H54 (cell line): Measurements from ENCODE around the gene MAL.

ENCODE experiments used
- DNase-seq: peaks from one replicate; pipeline ENCODE4 v3.0.0; 2011; ENCODE audit warnings: low spot score, mixed read lengths; ENCODE audit not compliant: insufficient read length
- FAIRE-seq: peaks from 3 replicates; lab custom pipeline; 2011; peaks lifted over from hg19 to GRCh38; lab: Jason Lieb, UNC
- POLR2A ChIP-seq: IDR thresholded peaks from 2 replicates; pipeline ENCODE4 v1.6.1; 2011; ENCODE audit warnings: low read depth, mild to moderate bottlenecking, low read length

MAL gene

GRCh38 chr2:95017071-95017501 is 8.4 kb upstream of the MAL start:
- TF ChIP-seq POLR2A = no peak
- DNase-seq (no peak), FAIRE-seq (no peak)

GRCh38 chr2:95017836-95018235 is 7.7 kb upstream of the MAL start:
- FAIRE-seq (no peak), DNase-seq (no peak)
- no peak for TF ChIP-seq POLR2A

DNA sequence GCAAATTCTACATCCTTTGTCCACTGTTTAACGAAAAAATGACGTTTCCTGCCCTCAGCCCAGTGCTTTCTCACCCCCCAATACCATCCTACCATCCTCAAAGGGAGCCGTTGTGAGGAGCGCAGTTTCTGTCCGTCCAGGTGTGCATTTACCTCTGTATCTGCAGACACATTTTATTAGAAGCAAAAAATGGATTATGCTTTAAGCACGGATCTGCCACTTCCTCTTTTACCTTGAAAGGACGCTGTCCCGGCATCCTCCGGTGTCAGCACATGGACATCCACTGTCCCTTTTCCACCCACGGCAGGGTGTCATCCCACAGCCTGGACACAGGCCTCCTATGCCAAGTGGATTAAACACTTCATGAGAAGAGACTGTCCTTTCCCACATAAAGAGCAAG is 7.2 kb upstream of the MAL start:
- FAIRE-seq (no peak), DNase-seq (no peak)
- TF ChIP-seq POLR2A = no peak

- FAIRE-seq (no peak), DNase-seq (no peak)
- no peak for TF ChIP-seq POLR2A
These were observed 6.5 kb upstream of the MAL start for GRCh38 chr2:95018861-95019550.

- FAIRE-seq = no peak
- DNase-seq = no peak
- no peak for TF ChIP-seq POLR2A
These were observed 5.9 kb upstream of the MAL start for GRCh38 chr2:95019572-95019971.

GRCh38 chr2:95020275-95021022 is 5.1 kb upstream of the MAL start:
- FAIRE-seq (no peak), DNase-seq (no peak)
- TF ChIP-seq POLR2A = no peak

DNA sequence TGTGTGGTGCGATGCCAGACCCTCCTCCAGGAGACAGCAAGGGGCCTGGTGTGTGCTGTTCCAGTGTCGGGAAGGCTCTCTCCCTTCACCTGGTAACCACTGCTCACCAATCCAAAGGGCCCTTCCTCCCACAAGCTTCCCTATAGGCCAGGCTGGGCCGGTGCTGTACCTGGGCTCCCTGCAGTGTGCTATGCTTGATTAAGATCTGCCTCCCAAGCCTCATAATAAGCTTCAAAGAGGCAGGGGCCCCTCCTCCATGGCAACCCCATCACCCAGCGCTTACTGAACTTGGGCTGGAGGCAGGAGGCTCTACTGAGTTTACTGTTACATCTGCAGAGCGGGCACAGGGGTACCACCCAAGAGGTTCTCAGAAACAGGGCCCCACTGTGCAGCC is 4.5 kb upstream of the MAL start:
- FAIRE-seq (no peak), DNase-seq (no peak)
- no peak for TF ChIP-seq POLR2A

- FAIRE-seq (no peak), DNase-seq (no peak)
- no peak for TF ChIP-seq POLR2A
These were observed 3.7 kb upstream of the MAL start for GRCh38 chr2:95021847-95022246.

- TF ChIP-seq POLR2A = no peak
- peak; percentile 81 for DNase-seq
- peak; percentile 50 for FAIRE-seq
These were observed 2.9 kb upstream of the MAL start for GRCh38 chr2:95022309-95023221.

GRCh38 chr2:95023222-95023597 is 2.3 kb upstream of the MAL start:
- DNase-seq (no peak), FAIRE-seq (no peak)
- no peak for TF ChIP-seq POLR2A

DNA sequence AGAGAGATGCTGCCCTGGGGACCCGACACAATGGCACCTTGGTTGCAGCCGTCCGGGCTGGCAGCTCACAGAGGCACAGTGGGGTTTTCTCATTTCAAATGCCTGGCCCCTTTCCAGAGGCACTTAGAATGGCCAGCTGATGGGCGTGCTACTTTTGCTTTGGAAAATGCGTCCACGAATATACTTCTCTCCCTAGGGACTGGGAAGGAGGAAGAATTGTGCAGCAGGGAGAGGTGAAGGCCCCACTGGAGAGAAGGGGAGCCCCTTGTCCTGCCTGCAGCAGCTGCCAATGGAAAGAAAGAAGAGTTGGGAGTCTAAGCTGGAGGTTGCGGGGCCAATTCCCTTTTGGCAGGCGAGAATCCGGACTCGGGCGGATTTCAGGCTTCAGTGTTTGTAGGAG is 1.1 kb upstream of the MAL start:
- TF ChIP-seq POLR2A = no peak
- DNase-seq = no peak
- no peak for FAIRE-seq

- no peak for TF ChIP-seq POLR2A
- no peak for FAIRE-seq
- no peak for DNase-seq
These were observed 525 bp upstream of the MAL start for GRCh38 chr2:95024960-95025405.

GRCh38 chr2:95026471-95027368 is 1.2 kb downstream of the MAL start:
- DNase-seq (no peak), FAIRE-seq (no peak)
- no peak for TF ChIP-seq POLR2A
